ENCODE data around the gene KRTAP2-2. TPM values are rescaled to one million over a fixed set of nuclear protein-coding genes. Genes with fewer than 3 reads are reported as not detected.
"Not testable (repeated sequence)": the region's sequence is repeated elsewhere in the genome, so short reads cannot be mapped to it uniquely, and the experiment has no call there.

Gene KRTAP2-2
- total and polyA plus RNA-seq, 8 donors = not detected

GRCh38 chr17:41065829-41066624 lies 11.0 kb upstream of the KRTAP2-2 start, which contains the start of gene KRTAP2-4:
Gene KRTAP2-4, minus strand, starts transcription at chr17:41065879. Its CDS starts 34 bp downstream, at chr17:41065845.
- no peak for DNase-seq
- Histone ChIP-seq H3K4me3 (no peak within 1 kb of the TSS), H3K27ac (no peak within 1 kb of the TSS), H3K36me3 (no peaks in the 10 kb centered on the region), H3K27me3 (no peaks in the 10 kb centered on the region), H3K9me3 (no peaks in the 10 kb centered on the region), H3K4me1 (no peaks in the 10 kb centered on the region)
- no peak for TF ChIP-seq CTCF (IDR thresholded peaks at IDR 0.05)
- ATAC-seq = no peak
- intact Hi-C loops (cut with DNase I) = no loop called here
- WGBS, 2 donors = 80 to 87% methylated on average over 6 of the region's 6 CpGs
- FAIRE-seq = no peak

GRCh38 chr17:41065016-41065689 lies 10.1 kb upstream of the KRTAP2-2 start:
- H3K27ac ChIP-seq; ATAC-seq; H3K36me3 ChIP-seq; H3K4me1 ChIP-seq; H3K4me3 ChIP-seq; H3K9me3 ChIP-seq; H3K27me3 ChIP-seq; intact Hi-C loops (cut with DNase I); DNase-seq; FAIRE-seq: not testable (repeated sequence)
- WGBS, 2 donors = 39 to 57% methylated on average over 6 to 7 of the region's 16 CpGs

GRCh38 chr17:41064301-41064700 lies 9.3 kb upstream of the KRTAP2-2 start:
- ATAC-seq = no peak
- 59 to 75% methylated on average over 1 of the region's 1 CpG for WGBS, 2 donors
- intact Hi-C loops (cut with DNase I) = no loop called here
- DNase-seq = no peak
- FAIRE-seq = no peak
- H3K4me1 ChIP-seq = no peaks in the 10 kb centered on the region
- TF ChIP-seq CTCF (IDR thresholded peaks at IDR 0.05) = no peak
- H3K9me3 ChIP-seq = no peaks in the 10 kb centered on the region
- H3K36me3 ChIP-seq = no peaks in the 10 kb centered on the region
- H3K27me3 ChIP-seq = peaks cover 0 to under 1% (median 0%) of the 10 kb centered on the region in 4 donors
- no peak overlapping the region for H3K4me3 ChIP-seq
- H3K27ac ChIP-seq = no peak overlapping the region

- no peak for FAIRE-seq
Observed at GRCh38 chr17:41063449-41063848, 8.4 kb upstream of the KRTAP2-2 start.

More at GRCh38 chr17:41063449-41063848, 8.4 kb upstream of the KRTAP2-2 start:
- Histone ChIP-seq H3K4me1 (no peaks in the 10 kb centered on the region), H3K36me3 (no peaks in the 10 kb centered on the region), H3K27ac (no peak overlapping the region), H3K9me3 (no peaks in the 10 kb centered on the region), H3K4me3 (no peak overlapping the region), H3K27me3 (peaks cover 0 to 9% (median 1%) of the 10 kb centered on the region in 4 donors)
- TF ChIP-seq CTCF (IDR thresholded peaks at IDR 0.05) = no peak
- WGBS, 2 donors = 63% methylated on average over 4 of the region's 4 CpGs
- DNase-seq (no peak), ATAC-seq (no peak)
- intact Hi-C loops (cut with DNase I) = no loop called here
